C4-2B (cell line): ENCODE data around the gene CSRP1.

ENCODE experiments used
- CTCF ChIP-seq: fragments of 450-650 bp; conservative IDR thresholded peaks from 2 replicates; pipeline ENCODE4 v1.5.1; 2017; ENCODE audit warnings: mild to moderate bottlenecking
- ZFX ChIP-seq: fragments of 450-650 bp; IDR thresholded peaks from 2 replicates; pipeline ENCODE4 v1.6.1; 2017

- TF ChIP-seq CTCF = peak; percentile 82
- no peak for TF ChIP-seq ZFX
Measured at GRCh38 chr1:201530741-201531531, 24.0 kb upstream of the CSRP1 start.
